ENCODE data around the gene SMYD3. TPM values are rescaled to one million over a fixed set of nuclear protein-coding genes. Genes with fewer than 3 reads are reported as not detected.

The SMYD3 gene
- total and polyA plus RNA-seq, 10 of the 15 experiments (the other 5 are each of a cell fraction or from before 2014, with no cell fraction given): 18.3 to 54.0 (median 24.8) TPM

DNA sequence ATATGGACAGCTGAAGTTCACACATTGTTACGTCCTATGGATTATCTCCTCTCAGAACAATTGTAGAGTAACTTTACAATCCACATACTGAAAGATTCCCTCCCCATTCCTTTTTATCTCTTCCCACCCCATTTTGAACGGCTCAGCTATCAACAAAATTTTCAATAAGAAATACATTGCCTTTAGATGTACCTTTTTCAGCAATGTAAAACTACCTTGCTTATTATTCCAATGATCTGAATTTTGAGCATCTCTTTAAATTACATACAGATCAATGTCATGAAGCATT is 503.7 kb downstream of the SMYD3 start:
- Histone ChIP-seq H4K20me1 (ENCODE audit: control insufficient read depth, insufficient read depth) (no peaks in the 10 kb centered on the region), H3K4me1 (ENCODE audit: control insufficient read depth, insufficient read depth, low read length) (peaks cover 4% of the 10 kb centered on the region; the same call in 1 of the 2 replicates), H3K4me2 (ENCODE audit: control insufficient read depth, insufficient read depth) (no peak overlapping the region), H3K79me2 (ENCODE audit: control insufficient read depth, insufficient read depth, low read length) (no peaks in the 10 kb centered on the region), H3K9me3 (replicated peaks; ENCODE audit: control insufficient read depth, insufficient read depth, low read length) (no peaks in the 10 kb centered on the region), H3K9ac (ENCODE audit: control insufficient read depth, insufficient read depth, low read length) (no peak overlapping the region), H3K36me3 (ENCODE audit: control insufficient read depth in 2 of 2, insufficient read depth in 2 of 2, low read length in 1 of 2) (no peaks in the 10 kb centered on the region), H3K4me3 (no peak overlapping the region), H2AFZ (ENCODE audit: control insufficient read depth, low read depth, low read length) (no peak overlapping the region), H3K27ac (ENCODE audit: control insufficient read depth, insufficient read depth) (no peak overlapping the region), H3K27me3 (replicated peaks in 1 of 2; ENCODE audit: control insufficient read depth in 2 of 2, insufficient read depth in 2 of 2, low read length in 1 of 2) (no peaks in the 10 kb centered on the region)
- intact Hi-C loops (cut with micrococcal nuclease; ENCODE audit: unreplicated experiment): loop anchor here (1.0 to 10.0 kb wide), 8 partner anchors 115 to 926 kb away; no protein-coding TSS in a partner anchor
- CTCF ChIA-PET: interaction anchor here (0.7 to 1.9 kb wide), 12 partner anchors 20 to 854 kb away, joined by 3 to 29 read pairs (median 4); no protein-coding TSS in a partner anchor
- SMC1A ChIA-PET (ENCODE audit: uncharacterized antibody, unreplicated experiment): interaction anchor here (0.8 to 2.3 kb wide), 8 partner anchors 50 to 850 kb away, joined by 3 to 16 read pairs (median 4); no protein-coding TSS in a partner anchor
- ATAC-seq: no peak
- no peak for DNase-seq (ENCODE audit: low read depth, low spot score)
- TF ChIP-seq NFYB (IDR thresholded peaks at IDR 0.05; ENCODE audit: insufficient read depth, low read depth, low read length): no peak
- TF ChIP-seq NR2F1 (conservative IDR thresholded peaks at IDR 0.05): no peak
- no peak for TF ChIP-seq ZNF274 (IDR thresholded peaks at IDR 0.05; ENCODE audit: insufficient read depth, insufficient read length)
- TF ChIP-seq KLF5 (IDR thresholded peaks at IDR 0.05; ENCODE audit: partially characterized antibody): no peak
- TF ChIP-seq FOXM1 (IDR thresholded peaks at IDR 0.05; ENCODE audit: low read depth, low read length): no peak
- TF ChIP-seq HDGF (IDR thresholded peaks at IDR 0.05): no peak
- no peak for TF ChIP-seq FOS (IDR thresholded peaks at IDR 0.05; ENCODE audit: borderline replicate concordance, extremely low read depth, insufficient read length)
- no peak for TF ChIP-seq MEF2A (IDR thresholded peaks at IDR 0.05; ENCODE audit: insufficient read depth, low read depth, low read length)
- TF ChIP-seq EED (IDR thresholded peaks at IDR 0.05; ENCODE audit: low read depth): no peak
- no peak for TF ChIP-seq MEF2B (IDR thresholded peaks at IDR 0.05; ENCODE audit: partially characterized antibody, poor library complexity, severe bottlenecking)
- no peak for TF ChIP-seq SMAD5 (IDR thresholded peaks at IDR 0.05; ENCODE audit: low read depth)
- TF ChIP-seq, protein P1, sequence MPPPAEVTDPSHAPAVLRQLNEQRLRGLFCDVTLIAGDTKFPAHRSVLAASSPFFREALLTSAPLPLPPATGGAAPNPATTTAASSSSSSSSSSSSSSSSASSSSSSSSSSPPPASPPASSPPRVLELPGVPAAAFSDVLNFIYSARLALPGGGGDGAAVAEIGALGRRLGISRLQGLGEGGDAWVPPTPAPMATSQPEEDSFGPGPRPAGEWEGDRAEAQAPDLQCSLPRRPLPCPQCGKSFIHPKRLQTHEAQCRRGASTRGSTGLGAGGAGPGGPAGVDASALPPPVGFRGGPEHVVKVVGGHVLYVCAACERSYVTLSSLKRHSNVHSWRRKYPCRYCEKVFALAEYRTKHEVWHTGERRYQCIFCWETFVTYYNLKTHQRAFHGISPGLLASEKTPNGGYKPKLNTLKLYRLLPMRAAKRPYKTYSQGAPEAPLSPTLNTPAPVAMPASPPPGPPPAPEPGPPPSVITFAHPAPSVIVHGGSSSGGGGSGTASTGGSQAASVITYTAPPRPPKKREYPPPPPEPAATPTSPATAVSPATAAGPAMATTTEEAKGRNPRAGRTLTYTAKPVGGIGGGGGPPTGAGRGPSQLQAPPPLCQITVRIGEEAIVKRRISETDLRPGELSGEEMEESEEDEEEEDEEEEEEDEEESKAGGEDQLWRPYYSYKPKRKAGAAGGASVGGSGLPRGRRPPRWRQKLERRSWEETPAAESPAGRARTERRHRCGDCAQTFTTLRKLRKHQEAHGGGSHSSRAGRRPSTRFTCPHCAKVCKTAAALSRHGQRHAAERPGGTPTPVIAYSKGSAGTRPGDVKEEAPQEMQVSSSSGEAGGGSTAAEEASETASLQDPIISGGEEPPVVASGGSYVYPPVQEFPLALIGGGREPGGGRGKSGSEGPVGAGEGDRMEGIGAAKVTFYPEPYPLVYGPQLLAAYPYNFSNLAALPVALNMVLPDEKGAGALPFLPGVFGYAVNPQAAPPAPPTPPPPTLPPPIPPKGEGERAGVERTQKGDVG (CRISPR knock-in tag; IDR thresholded peaks at IDR 0.05): no peak
- no peak for TF ChIP-seq ZSCAN29 (IDR thresholded peaks at IDR 0.05)
- TF ChIP-seq ATF7 (IDR thresholded peaks at IDR 0.05; ENCODE audit: low read depth): no peak
- TF ChIP-seq BACH1 (IDR thresholded peaks at IDR 0.05; ENCODE audit: borderline replicate concordance): no peak
- TF ChIP-seq ZNF384 (IDR thresholded peaks at IDR 0.05; ENCODE audit: borderline replicate concordance, low read depth, low read length): no peak
- POLR2A ChIA-PET: interaction anchor here (1.3 kb wide), 1 partner anchor 851 kb away, joined by 4 read pairs; no protein-coding TSS in a partner anchor
- RAD21 ChIA-PET (ENCODE audit: unreplicated experiment): interaction anchor here (1.0 to 2.2 kb wide), 4 partner anchors 114 to 850 kb away, joined by 3 to 17 read pairs (median 10); no protein-coding TSS in a partner anchor
- in situ Hi-C loops (cut with MboI): loop anchor here (5.0 to 10.0 kb wide), 2 partner anchors 851 to 929 kb away; partner anchors contain the start of gene KIF26B
- 47% methylated on average over 2 of the region's 2 CpGs for WGBS (ENCODE audit: insufficient coverage, insufficient replicate concordance, low lambda C conversion rate, missing lambda C conversion rate)
- no TSS peak for BruUV-seq (replicated peaks)
- no peak for FAIRE-seq
